NCI-H2196 treated with DMSO at 0.1 percent for 48 hours (cell line): ENCODE data around the gene TMEM123.
"Not testable (repeated sequence)": the region's sequence is repeated elsewhere in the genome, so short reads cannot be mapped to it uniquely, and the experiment has no call there.

Experiments used
- DNase-seq: peaks from one replicate; lab custom pipeline; 2025; ENCODE audit not compliant: unreplicated experiment; lab: John Stamatoyannopoulos, UW

Gene TMEM123

GRCh38 chr11:102449651-102450570, 2.7 kb downstream of the TMEM123 start:
- DNase-seq: no peak

- no peak for DNase-seq
Measured at GRCh38 chr11:102448869-102449224, 3.7 kb downstream of the TMEM123 start.

GRCh38 chr11:102447941-102448868, 4.4 kb downstream of the TMEM123 start:
- DNase-seq: no peak

- no peak for DNase-seq
Measured at GRCh38 chr11:102447193-102447592, 5.4 kb downstream of the TMEM123 start.

- DNase-seq: no peak
Measured at GRCh38 chr11:102446606-102447005, 6.0 kb downstream of the TMEM123 start.

- not testable (repeated sequence) for DNase-seq
Measured at GRCh38 chr11:102444693-102445092, 7.9 kb downstream of the TMEM123 start.

GRCh38 chr11:102444142-102444541, 8.4 kb downstream of the TMEM123 start:
- DNase-seq: not testable (repeated sequence)

- DNase-seq: not testable (repeated sequence)
Measured at GRCh38 chr11:102439063-102439363, 13.6 kb downstream of the TMEM123 start.

GRCh38 chr11:102438311-102439062, 14.1 kb downstream of the TMEM123 start:
- DNase-seq: no peak

- no peak for DNase-seq
Measured at GRCh38 chr11:102437727-102438126, 14.8 kb downstream of the TMEM123 start.

- no peak for DNase-seq
Measured at GRCh38 chr11:102436976-102437375, 15.6 kb downstream of the TMEM123 start.

GRCh38 chr11:102436561-102436960, 16.0 kb downstream of the TMEM123 start:
- DNase-seq: no peak

GRCh38 chr11:102435688-102436087, 16.9 kb downstream of the TMEM123 start:
- DNase-seq: no peak

- DNase-seq: not testable (repeated sequence)
Measured at GRCh38 chr11:102433571-102433970, 19.0 kb downstream of the TMEM123 start.

- DNase-seq: not testable (repeated sequence)
Measured at GRCh38 chr11:102432560-102432959, 20.0 kb downstream of the TMEM123 start.

GRCh38 chr11:102431404-102431803, 21.2 kb downstream of the TMEM123 start:
- no peak for DNase-seq

GRCh38 chr11:102430158-102430836, 22.3 kb downstream of the TMEM123 start:
- DNase-seq: no peak

- DNase-seq: no peak
Measured at GRCh38 chr11:102429691-102430090, 22.9 kb downstream of the TMEM123 start.

- no peak for DNase-seq
Measured at GRCh38 chr11:102429226-102429625, 23.3 kb downstream of the TMEM123 start.

GRCh38 chr11:102428696-102429095, 23.9 kb downstream of the TMEM123 start:
- no peak for DNase-seq

- DNase-seq: no peak
Measured at GRCh38 chr11:102427068-102427467, 25.5 kb downstream of the TMEM123 start.
